ENCODE measurements around the gene GGT5.
A peak's percentile ranks its signal among the peaks of the same experiment; 100 is the strongest.

Gene GGT5

GRCh38 chr22:24198682-24199052, 46.2 kb downstream of the GGT5 start:
- Histone ChIP-seq H3K14ac (ENCODE audit: low read length) (peak overlapping the region; percentile 49), H2AFZ (ENCODE audit: insufficient read depth, low read length, poor library complexity) (no peak overlapping the region), H2BK5ac (ENCODE audit: low read depth, low read length, poor library complexity) (peak overlapping the region; percentile 80), H3K4me2 (ENCODE audit: low read length) (no peak overlapping the region), H3K36me3 (ENCODE audit: control insufficient read depth in 1 of 2, insufficient read depth in 2 of 2, low read length in 2 of 2) (no peaks in the 10 kb centered on the region), H3K27me3 (ENCODE audit: insufficient read depth, low read length) (no peaks in the 10 kb centered on the region), H3K27ac (ENCODE audit: low read depth, low read length) (peak overlapping the region; percentile 73), H2BK120ac (ENCODE audit: insufficient read depth, low read length, poor library complexity) (peak overlapping the region; percentile 81), H3K23ac (ENCODE audit: low read length) (no peak overlapping the region), H3K79me1 (ENCODE audit: low read length) (peaks cover 43% of the 10 kb centered on the region), H3K9ac (ENCODE audit: low read length) (no peak overlapping the region), H2BK12ac (ENCODE audit: low read length) (peak overlapping the region; percentile 92), H2AK5ac (ENCODE audit: low read length) (no peak overlapping the region), H3K18ac (ENCODE audit: low read length) (no peak overlapping the region), H3K79me2 (ENCODE audit: control insufficient read depth, insufficient read depth, low read length, poor library complexity) (peaks cover 4% of the 10 kb centered on the region), H4K8ac (ENCODE audit: low read depth, low read length) (peak overlapping the region; percentile 15), H3K4me3 (ENCODE audit: low read depth, low read length) (no peak overlapping the region), H3K9me3 (ENCODE audit: insufficient read depth, low read depth, low read length) (no peaks in the 10 kb centered on the region), H3K4ac (ENCODE audit: low read depth, low read length) (no peak overlapping the region), H4K91ac (ENCODE audit: low read depth, low read length) (peak overlapping the region; percentile 91), H3K4me1 (ENCODE audit: control insufficient read depth in 1 of 2, insufficient read depth in 2 of 2, low read length in 2 of 2) (peaks cover 30 to 34% of the 10 kb centered on the region in 2 experiments), H4K12ac (ENCODE audit: low read depth, low read length) (no peak overlapping the region)
- no CpG with 5 or more reads among the region's 6 CpGs for WGBS (ENCODE audit: extremely low coverage, insufficient coverage, insufficient read length)
- peak in 1 of 2 donors; percentile 51 for DNase-seq

- no peak for DNase-seq
- Histone ChIP-seq H3K79me1 (ENCODE audit: low read length) (peaks cover 27% of the 10 kb centered on the region), H3K9me3 (ENCODE audit: insufficient read depth, low read depth, low read length) (peaks cover 1% of the 10 kb centered on the region), H2BK5ac (ENCODE audit: low read depth, low read length, poor library complexity) (no peak overlapping the region), H2BK120ac (ENCODE audit: insufficient read depth, low read length, poor library complexity) (peak overlapping the region; percentile 79), H4K91ac (ENCODE audit: low read depth, low read length) (peak overlapping the region; percentile 93), H3K4me2 (ENCODE audit: low read length) (no peak overlapping the region), H2AFZ (ENCODE audit: insufficient read depth, low read length, poor library complexity) (no peak overlapping the region), H3K27ac (ENCODE audit: low read depth, low read length) (no peak overlapping the region), H3K14ac (ENCODE audit: low read length) (peak overlapping the region; percentile 64), H4K8ac (ENCODE audit: low read depth, low read length) (no peak overlapping the region), H3K36me3 (ENCODE audit: control insufficient read depth in 1 of 2, insufficient read depth in 2 of 2, low read length in 2 of 2) (peaks cover 2 to 6% of the 10 kb centered on the region in 2 experiments), H3K23ac (ENCODE audit: low read length) (no peak overlapping the region), H3K4me3 (ENCODE audit: low read depth, low read length) (no peak overlapping the region), H3K27me3 (ENCODE audit: insufficient read depth, low read length) (no peaks in the 10 kb centered on the region), H3K4me1 (ENCODE audit: control insufficient read depth in 1 of 2, insufficient read depth in 2 of 2, low read length in 2 of 2) (peaks cover 18 to 20% of the 10 kb centered on the region in 2 experiments), H2AK5ac (ENCODE audit: low read length) (peak overlapping the region; percentile 98), H2BK12ac (ENCODE audit: low read length) (peak overlapping the region; percentile 93), H3K79me2 (ENCODE audit: control insufficient read depth, insufficient read depth, low read length, poor library complexity) (peaks cover 2% of the 10 kb centered on the region), H3K4ac (ENCODE audit: low read depth, low read length) (peak overlapping the region; percentile 3), H3K9ac (ENCODE audit: low read length) (no peak overlapping the region), H4K12ac (ENCODE audit: low read depth, low read length) (no peak overlapping the region), H3K18ac (ENCODE audit: low read length) (peak overlapping the region; percentile 62)
- WGBS (ENCODE audit: extremely low coverage, insufficient coverage, insufficient read length): no CpG with 5 or more reads among the region's 5 CpGs
Observed at GRCh38 chr22:24191893-24192292, 53.0 kb downstream of the GGT5 start.

GRCh38 chr22:24191381-24191841, 53.5 kb downstream of the GGT5 start:
- peak overlapping the region; percentile 20 for H4K8ac ChIP-seq (ENCODE audit: low read depth, low read length)
- no peak overlapping the region for H3K27ac ChIP-seq (ENCODE audit: low read depth, low read length)
- H3K4ac ChIP-seq (ENCODE audit: low read depth, low read length): peak overlapping the region; percentile 3
- H3K18ac ChIP-seq (ENCODE audit: low read length): peak overlapping the region; percentile 62
- H3K27me3 ChIP-seq (ENCODE audit: insufficient read depth, low read length): no peaks in the 10 kb centered on the region
- H3K36me3 ChIP-seq (ENCODE audit: control insufficient read depth in 1 of 2, insufficient read depth in 2 of 2, low read length in 2 of 2): peaks cover 2 to 6% of the 10 kb centered on the region in 2 experiments
- H3K79me1 ChIP-seq (ENCODE audit: low read length): peaks cover 26% of the 10 kb centered on the region
- peaks cover 2% of the 10 kb centered on the region for H3K79me2 ChIP-seq (ENCODE audit: control insufficient read depth, insufficient read depth, low read length, poor library complexity)
- H2AK5ac ChIP-seq (ENCODE audit: low read length): peak overlapping the region; percentile 98
- no peak overlapping the region for H3K23ac ChIP-seq (ENCODE audit: low read length)
- DNase-seq: no peak
- H3K9me3 ChIP-seq (ENCODE audit: insufficient read depth, low read depth, low read length): peaks cover 1% of the 10 kb centered on the region
- H2BK120ac ChIP-seq (ENCODE audit: insufficient read depth, low read length, poor library complexity): peak overlapping the region; percentile 79
- peak overlapping the region; percentile 93 for H2BK12ac ChIP-seq (ENCODE audit: low read length)
- H4K91ac ChIP-seq (ENCODE audit: low read depth, low read length): peak overlapping the region; percentile 93
- H3K4me1 ChIP-seq (ENCODE audit: control insufficient read depth in 1 of 2, insufficient read depth in 2 of 2, low read length in 2 of 2): peaks cover 18 to 20% of the 10 kb centered on the region in 2 experiments
- H2AFZ ChIP-seq (ENCODE audit: insufficient read depth, low read length, poor library complexity): no peak overlapping the region
- no peak overlapping the region for H4K12ac ChIP-seq (ENCODE audit: low read depth, low read length)
- H3K4me3 ChIP-seq (ENCODE audit: low read depth, low read length): no peak overlapping the region
- peak overlapping the region; percentile 64 for H3K14ac ChIP-seq (ENCODE audit: low read length)
- no peak overlapping the region for H3K4me2 ChIP-seq (ENCODE audit: low read length)
- WGBS (ENCODE audit: extremely low coverage, insufficient coverage, insufficient read length): no CpG with 5 or more reads among the region's 12 CpGs
- peak overlapping the region; percentile 6 for H2BK5ac ChIP-seq (ENCODE audit: low read depth, low read length, poor library complexity)
- no peak overlapping the region for H3K9ac ChIP-seq (ENCODE audit: low read length)

GRCh38 chr22:24190596-24191208, 54.2 kb downstream of the GGT5 start:
- H4K8ac ChIP-seq (ENCODE audit: low read depth, low read length): peak overlapping the region; percentile 64
- H3K9ac ChIP-seq (ENCODE audit: low read length): no peak overlapping the region
- no CpG with 5 or more reads among the region's 8 CpGs for WGBS (ENCODE audit: extremely low coverage, insufficient coverage, insufficient read length)
- peaks cover 16 to 20% of the 10 kb centered on the region in 2 experiments for H3K4me1 ChIP-seq (ENCODE audit: control insufficient read depth in 1 of 2, insufficient read depth in 2 of 2, low read length in 2 of 2)
- H2AFZ ChIP-seq (ENCODE audit: insufficient read depth, low read length, poor library complexity): no peak overlapping the region
- H4K91ac ChIP-seq (ENCODE audit: low read depth, low read length): peak overlapping the region; percentile 93
- peaks cover 20% of the 10 kb centered on the region for H3K79me1 ChIP-seq (ENCODE audit: low read length)
- H2BK12ac ChIP-seq (ENCODE audit: low read length): peak overlapping the region; percentile 93
- no peak overlapping the region for H3K4me2 ChIP-seq (ENCODE audit: low read length)
- no peak overlapping the region for H3K4me3 ChIP-seq (ENCODE audit: low read depth, low read length)
- peak overlapping the region; percentile 7 for H3K4ac ChIP-seq (ENCODE audit: low read depth, low read length)
- no peak overlapping the region for H3K23ac ChIP-seq (ENCODE audit: low read length)
- H3K14ac ChIP-seq (ENCODE audit: low read length): peak overlapping the region; percentile 82
- no peak overlapping the region for H4K12ac ChIP-seq (ENCODE audit: low read depth, low read length)
- H3K36me3 ChIP-seq (ENCODE audit: control insufficient read depth in 1 of 2, insufficient read depth in 2 of 2, low read length in 2 of 2): peaks cover 2 to 6% of the 10 kb centered on the region in 2 experiments
- no peak for DNase-seq
- H3K18ac ChIP-seq (ENCODE audit: low read length): peak overlapping the region; percentile 62
- H3K27ac ChIP-seq (ENCODE audit: low read depth, low read length): peak overlapping the region; percentile 11
- H2BK5ac ChIP-seq (ENCODE audit: low read depth, low read length, poor library complexity): peak overlapping the region; percentile 58
- H3K9me3 ChIP-seq (ENCODE audit: insufficient read depth, low read depth, low read length): peaks cover 1% of the 10 kb centered on the region
- H3K27me3 ChIP-seq (ENCODE audit: insufficient read depth, low read length): no peaks in the 10 kb centered on the region
- H3K79me2 ChIP-seq (ENCODE audit: control insufficient read depth, insufficient read depth, low read length, poor library complexity): no peaks in the 10 kb centered on the region
- H2AK5ac ChIP-seq (ENCODE audit: low read length): peak overlapping the region; percentile 98
- H2BK120ac ChIP-seq (ENCODE audit: insufficient read depth, low read length, poor library complexity): peak overlapping the region; percentile 79

Data from trophoblast cell (in vitro differentiated cells and primary cell).